Choroid plexus epithelial cell (primary cell): ENCODE data around the gene SPIB.
"Not testable (repeated sequence)": the region's sequence is repeated elsewhere in the genome, so short reads cannot be mapped to it uniquely, and the experiment has no call there.

Experiments
- DNase-seq: peaks from one replicate; pipeline ENCODE4 v3.0.0-alpha.2; 2010; ENCODE audit warnings: low read depth
- H3K4me3 ChIP-seq: 2 replicates; pipeline ENCODE4 v1.5.1; 2011; ENCODE audit warnings: low read depth, mild to moderate bottlenecking, control low read depth, low read length, moderate library complexity
- CTCF ChIP-seq: conservative IDR thresholded peaks from 2 replicates; pipeline ENCODE4 v1.5.1; 2011; ENCODE audit warnings: low read depth, mild to moderate bottlenecking, control low read depth, inconsistent platforms, low read length, moderate library complexity

SPIB gene

GRCh38 chr19:50462970-50463369, 44.2 kb downstream of the SPIB start:
- TF ChIP-seq CTCF, result no peak
- no peak for DNase-seq
- no peak overlapping the region for H3K4me3 ChIP-seq

GRCh38 chr19:50464348-50464747, 45.6 kb downstream of the SPIB start:
- TF ChIP-seq CTCF, result no peak
- H3K4me3 ChIP-seq, result no peak overlapping the region
- DNase-seq, result no peak

GRCh38 chr19:50465000-50465399, 46.3 kb downstream of the SPIB start:
- TF ChIP-seq CTCF, result no peak
- no peak for DNase-seq
- H3K4me3 ChIP-seq, result no peak overlapping the region

GRCh38 chr19:50465986-50466705, 47.4 kb downstream of the SPIB start:
- no peak overlapping the region for H3K4me3 ChIP-seq

GRCh38 chr19:50466706-50467039, 47.9 kb downstream of the SPIB start:
- no peak for TF ChIP-seq CTCF
- no peak overlapping the region for H3K4me3 ChIP-seq
- DNase-seq, result no peak

More at GRCh38 chr19:50465986-50466705, 47.4 kb downstream of the SPIB start:
- peak; percentile 32 for TF ChIP-seq CTCF
- DNase-seq, result no peak

GRCh38 chr19:50467566-50467965, 48.8 kb downstream of the SPIB start:
- H3K4me3 ChIP-seq, result no peak overlapping the region
- DNase-seq, result no peak
- no peak for TF ChIP-seq CTCF

- no peak for DNase-seq
- no peak overlapping the region for H3K4me3 ChIP-seq
- TF ChIP-seq CTCF, result no peak
These were observed 50.1 kb downstream of the SPIB start for GRCh38 chr19:50468818-50469217.

- DNase-seq, H3K4me3 ChIP-seq: not testable (repeated sequence)
These were observed 54.6 kb downstream of the SPIB start for GRCh38 chr19:50473336-50473735.
